HepG2 (cell line): Measurements from ENCODE around the gene DHRS13. TPM values are rescaled to one million over a fixed set of nuclear protein-coding genes. Genes with fewer than 3 reads are reported as not detected.

Experiments
- ATAD3A ChIP-seq: sonication (generic); formaldehyde crosslinking; IDR thresholded peaks from 2 replicates; pipeline ENCODE4 v1.4.0; 2020; ENCODE audit warnings: missing genetic modification reagents
- DPF2 ChIP-seq: sonication (generic); formaldehyde crosslinking; IDR thresholded peaks from 2 replicates; pipeline ENCODE4 v1.4.0; 2020; ENCODE audit warnings: mild to moderate bottlenecking, low read depth, missing genetic modification reagents, borderline replicate concordance
- FLYWCH1 ChIP-seq: sonication (generic); formaldehyde crosslinking; IDR thresholded peaks from 2 replicates; pipeline ENCODE4 v1.8.1; 2023; ENCODE audit warnings: mild to moderate bottlenecking, missing genetic modification reagents
- FOXM1 ChIP-seq: sonication (generic); formaldehyde crosslinking; IDR thresholded peaks from 2 replicates; pipeline ENCODE4 v1.5.0; 2020; ENCODE audit warnings: missing genetic modification reagents
- GPBP1L1 ChIP-seq: sonication (generic); formaldehyde crosslinking; IDR thresholded peaks from 2 replicates; pipeline ENCODE4 v1.5.0; 2020; ENCODE audit warnings: mild to moderate bottlenecking, missing genetic modification reagents
- IRF1 ChIP-seq: sonication (generic); formaldehyde crosslinking; IDR thresholded peaks from 2 replicates; pipeline ENCODE4 v1.4.0; 2020; ENCODE audit warnings: low read depth, mild to moderate bottlenecking, missing genetic modification reagents
- KDM2A ChIP-seq: sonication (generic); formaldehyde crosslinking; IDR thresholded peaks from 2 replicates; pipeline ENCODE4 v1.4.0; 2020; ENCODE audit warnings: low read depth, missing genetic modification reagents, borderline replicate concordance
- KDM6A ChIP-seq: IDR thresholded peaks from 2 replicates; pipeline ENCODE4 v1.6.1; 2016; ENCODE audit warnings: low read depth
- MAFK ChIP-seq, 2 experiments: IDR thresholded peaks in 1 of 2; conservative IDR thresholded peaks in 1 of 2; 2 replicates each; pipeline ENCODE4 v1.6.1; 2011; ENCODE audit warnings: improper control_type of control experiment in 2 of 2, low read length in 2 of 2
- NFE2 ChIP-seq: sonication (generic); formaldehyde crosslinking; IDR thresholded peaks from 2 replicates; pipeline ENCODE4 v1.4.0; 2020; ENCODE audit warnings: missing genetic modification reagents
- PAWR ChIP-seq: sonication (generic); formaldehyde crosslinking; IDR thresholded peaks from 2 replicates; pipeline ENCODE4 v1.4.0; 2020; ENCODE audit warnings: missing genetic modification reagents, mild to moderate bottlenecking, borderline replicate concordance
- PLSCR1 ChIP-seq: sonication (generic); formaldehyde crosslinking; IDR thresholded peaks from 2 replicates; pipeline ENCODE4 v1.5.0; 2020; ENCODE audit warnings: missing genetic modification reagents, mild to moderate bottlenecking, borderline replicate concordance
- POLR2AphosphoS5 ChIP-seq: IDR thresholded peaks from 2 replicates; pipeline ENCODE4 v1.6.1; 2012; ENCODE audit warnings: low read depth, low read length
- SATB2 ChIP-seq: sonication (generic); formaldehyde crosslinking; IDR thresholded peaks from 2 replicates; pipeline ENCODE4 v1.5.0; 2020; ENCODE audit warnings: missing genetic modification reagents
- SNAPC2 ChIP-seq: sonication (generic); formaldehyde crosslinking; IDR thresholded peaks from 2 replicates; pipeline ENCODE4 v1.8.1; 2022; ENCODE audit warnings: mild to moderate bottlenecking, missing genetic modification reagents
- SRSF9 ChIP-seq: fragments of 200-400 bp; formaldehyde crosslinking; IDR thresholded peaks from 2 replicates; pipeline ENCODE4 v1.6.1; 2018; ENCODE audit warnings: borderline replicate concordance, mild to moderate bottlenecking, low read depth, low read length; ENCODE audit not compliant: insufficient read depth, poor library complexity, severe bottlenecking
- TEAD3 ChIP-seq: optimal IDR thresholded peaks from 2 replicates; pipeline ENCODE3; 2016; ENCODE audit warnings: borderline replicate concordance
- TSC22D2 ChIP-seq: sonication (generic); formaldehyde crosslinking; IDR thresholded peaks from 2 replicates; pipeline ENCODE4 v1.5.1; 2020; ENCODE audit warnings: missing genetic modification reagents, mild to moderate bottlenecking, borderline replicate concordance
- YY1 ChIP-seq: IDR thresholded peaks from 2 replicates; pipeline ENCODE4 v1.6.1; 2011; ENCODE audit warnings: low read length, low read depth, moderate library complexity, mild to moderate bottlenecking; ENCODE audit not compliant: insufficient read depth, insufficient replicate concordance
- ZBTB7A ChIP-seq: sonication (generic); formaldehyde crosslinking; IDR thresholded peaks from 2 replicates; pipeline ENCODE4 v1.8.0; 2022; ENCODE audit warnings: mild to moderate bottlenecking, missing genetic modification reagents
- ZNF260 ChIP-seq: sonication (generic); formaldehyde crosslinking; IDR thresholded peaks from 2 replicates; pipeline ENCODE4 v1.4.0; 2020; ENCODE audit warnings: missing genetic modification reagents, low read depth, mild to moderate bottlenecking, borderline replicate concordance
- ZNF264 ChIP-seq: sonication (generic); formaldehyde crosslinking; IDR thresholded peaks from 2 replicates; pipeline ENCODE4 v1.4.0; 2020; ENCODE audit warnings: missing genetic modification reagents
- ZNF460 ChIP-seq: sonication (generic); formaldehyde crosslinking; IDR thresholded peaks from 2 replicates; pipeline ENCODE4 v1.5.1; 2020; ENCODE audit warnings: missing genetic modification reagents, mild to moderate bottlenecking, borderline replicate concordance
- ZNF562 ChIP-seq: sonication (generic); formaldehyde crosslinking; IDR thresholded peaks from 2 replicates; pipeline ENCODE4 v1.8.0; 2022; ENCODE audit warnings: missing genetic modification reagents, borderline replicate concordance
- ZNF572 ChIP-seq: sonication (generic); formaldehyde crosslinking; IDR thresholded peaks from 2 replicates; pipeline ENCODE4 v1.5.1; 2020; ENCODE audit warnings: mild to moderate bottlenecking, missing genetic modification reagents
- ZNF660 ChIP-seq: sonication (generic); formaldehyde crosslinking; IDR thresholded peaks from 2 replicates; pipeline ENCODE4 v1.5.1; 2020; ENCODE audit warnings: mild to moderate bottlenecking, low read depth, missing genetic modification reagents, borderline replicate concordance
- ZNF672 ChIP-seq: sonication (generic); formaldehyde crosslinking; IDR thresholded peaks from 2 replicates; pipeline ENCODE4 v1.8.1; 2022; ENCODE audit warnings: missing genetic modification reagents
- polyA plus RNA-seq, 8 experiments: library from polyadenylated mRNA; depleted of rRNA in 3 of 8; stranded (reverse) in 7 of 8; unstranded in 1 of 8; fragments of >200 nt; fragmentation: Illumina TruSeq in 4 of 8; extraction: Trizol in 4 of 8; gene quantifications; 2 replicates each; pipeline versions ENCODE4 v1.2.1 to v1.2.3, GENCODE V29; 2011 to 2016; ENCODE audit warnings: low read depth in 4 of 8, missing spikeins in 1 of 8, mixed read lengths in 1 of 8; ENCODE audit not compliant: insufficient read depth in 1 of 8
- total RNA-seq, 5 experiments: library from RNA; depleted of rRNA; stranded (reverse); fragments of >200 nt; fragmentation: Illumina TruSeq; extraction: Trizol; gene quantifications; 2 replicates each; pipeline ENCODE4 v1.2.3, GENCODE V29; 2016; ENCODE audit warnings: low read depth in 1 of 5
- TF ChIP-seq, protein P1 (sequence below): IDR thresholded peaks from 2 replicates; pipeline ENCODE4 v1.6.1; 2016; ENCODE audit warnings: mild to moderate bottlenecking, missing biosample characterization, missing genetic modification reagents

Gene DHRS13
- total and polyA plus RNA-seq, 2 of the 13 experiments (the other 11 are each of a cell fraction or from before 2014, with no cell fraction given): 11.8 to 12.6 TPM

DNA sequence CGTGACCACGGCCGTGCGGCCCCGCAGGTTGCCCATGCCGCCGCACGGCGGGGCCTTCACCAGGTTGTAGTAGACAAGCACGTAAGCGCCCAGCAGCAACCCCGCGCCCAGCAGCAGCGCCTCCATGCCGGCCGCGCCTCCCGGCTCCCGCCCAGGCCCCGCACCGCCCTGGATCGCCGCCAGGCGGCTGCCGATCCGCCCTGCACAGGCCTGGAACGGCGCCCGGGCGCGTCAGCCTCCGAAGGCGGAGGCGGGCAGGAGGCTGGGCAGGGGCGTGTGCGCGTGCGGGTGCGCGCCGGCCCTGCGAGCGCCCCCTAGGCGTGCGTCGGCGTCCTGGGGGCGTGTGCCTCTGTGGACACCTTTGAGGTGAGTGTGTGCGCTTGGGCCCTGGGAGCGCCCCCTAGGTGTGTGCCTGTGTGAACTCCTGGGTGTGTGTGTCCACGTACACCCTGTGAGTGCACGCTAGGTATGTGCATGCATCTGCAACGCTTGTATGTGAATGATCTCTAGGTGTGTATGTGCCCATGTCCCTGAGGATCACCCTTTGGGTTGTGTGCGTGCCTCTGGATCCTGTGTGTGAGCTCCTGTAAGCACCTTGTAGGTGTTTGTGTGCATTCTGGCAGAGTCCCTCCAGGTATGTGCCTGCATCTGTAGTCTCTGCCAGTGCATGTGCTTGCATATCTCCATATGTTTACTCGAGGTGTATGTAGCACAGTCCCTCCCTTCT is at the start of gene DHRS13 (continued):
- TF ChIP-seq, protein P1, sequence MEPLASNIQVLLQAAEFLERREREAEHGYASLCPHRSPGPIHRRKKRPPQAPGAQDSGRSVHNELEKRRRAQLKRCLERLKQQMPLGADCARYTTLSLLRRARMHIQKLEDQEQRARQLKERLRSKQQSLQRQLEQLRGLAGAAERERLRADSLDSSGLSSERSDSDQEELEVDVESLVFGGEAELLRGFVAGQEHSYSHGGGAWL (CRISPR knock-in tag): no peak
- no peak for TF ChIP-seq ZNF260 (CRISPR knock-in tag)
- peak; percentile 84; the same call in 1 of the 2 replicates for TF ChIP-seq ZBTB7A (CRISPR knock-in tag)
- no peak for TF ChIP-seq ZNF562
- no peak for TF ChIP-seq GPBP1L1 (CRISPR knock-in tag)
- peak; percentile 86 for TF ChIP-seq YY1
- no peak for TF ChIP-seq ZNF572 (CRISPR knock-in tag)
- no peak for TF ChIP-seq ZNF660 (CRISPR knock-in tag)
- TF ChIP-seq TEAD3: peak; percentile 87
- no peak for TF ChIP-seq POLR2AphosphoS5
- no peak for TF ChIP-seq MAFK (conservative IDR thresholded peaks at IDR 0.05 in 1 of 2, IDR thresholded peaks at IDR 0.05 in 1 of 2; ENCODE audit: low read length in 2 of 2)
- TF ChIP-seq PAWR (CRISPR knock-in tag): 0 out of 2 replicates have a peak, but pooled peaks have one; percentile 50
- no peak for TF ChIP-seq FLYWCH1 (CRISPR knock-in tag)
- no peak for TF ChIP-seq ZNF672 (CRISPR knock-in tag)
- TF ChIP-seq SRSF9: no peak
- no peak for TF ChIP-seq KDM6A (CRISPR knock-in tag)
- no peak for TF ChIP-seq ATAD3A (CRISPR knock-in tag)
- TF ChIP-seq KDM2A (CRISPR knock-in tag): peak; percentile 85; the same call in 1 of the 2 replicates
- 0 out of 2 replicates have a peak, but pooled peaks have one; percentile 68 for TF ChIP-seq TSC22D2 (CRISPR knock-in tag)
- no peak; the same call in 1 of the 2 replicates for TF ChIP-seq IRF1 (CRISPR knock-in tag)
- peak; percentile 24; the same call in 1 of the 2 replicates for TF ChIP-seq FOXM1 (CRISPR knock-in tag)
- peak; percentile 77; the same call in 1 of the 2 replicates for TF ChIP-seq SNAPC2 (CRISPR knock-in tag)
- no peak for TF ChIP-seq ZNF264 (CRISPR knock-in tag)
- no peak for TF ChIP-seq SATB2 (CRISPR knock-in tag)
- TF ChIP-seq DPF2 (CRISPR knock-in tag): peak; percentile 46; the same call in 1 of the 2 replicates
- no peak for TF ChIP-seq ZNF460 (CRISPR knock-in tag)
- no peak for TF ChIP-seq NFE2 (CRISPR knock-in tag)
- TF ChIP-seq PLSCR1 (CRISPR knock-in tag): 0 out of 2 replicates have a peak, but pooled peaks have one; percentile 61
